NCI-H524 treated with DMSO at 0.1 percent for 48 hours (cell line): ENCODE measurements around the gene LUC7L3.
"Not testable (repeated sequence)": the region's sequence is repeated elsewhere in the genome, so short reads cannot be mapped to it uniquely, and the experiment has no call there.

Experiments
- DNase-seq: peaks from one replicate; lab custom pipeline; 2025; lab: John Stamatoyannopoulos, UW

LUC7L3 gene

GRCh38 chr17:50710025-50710424, 9.4 kb upstream of the LUC7L3 start:
- no peak for DNase-seq

- no peak for DNase-seq
Measured at GRCh38 chr17:50710650-50711049, 8.8 kb upstream of the LUC7L3 start.

- no peak for DNase-seq
Measured at GRCh38 chr17:50712641-50713040, 6.8 kb upstream of the LUC7L3 start.

- no peak for DNase-seq
Measured at GRCh38 chr17:50715471-50715870, 3.9 kb upstream of the LUC7L3 start.

GRCh38 chr17:50719924-50720794, 756 bp downstream of the LUC7L3 start:
- DNase-seq, result no peak

GRCh38 chr17:50721194-50722010, 2.0 kb downstream of the LUC7L3 start:
- DNase-seq, result no peak

- DNase-seq, result no peak
Measured at GRCh38 chr17:50722746-50723145, 3.3 kb downstream of the LUC7L3 start.

- DNase-seq, result not testable (repeated sequence)
Measured at GRCh38 chr17:50724622-50725021, 5.2 kb downstream of the LUC7L3 start.

- DNase-seq, result no peak
Measured at GRCh38 chr17:50725769-50726655, 6.6 kb downstream of the LUC7L3 start.

- no peak for DNase-seq
Measured at GRCh38 chr17:50728112-50728429, 8.7 kb downstream of the LUC7L3 start.

GRCh38 chr17:50728881-50729765, 9.7 kb downstream of the LUC7L3 start:
- DNase-seq, result no peak

GRCh38 chr17:50731575-50732460, 12.4 kb downstream of the LUC7L3 start:
- no peak for DNase-seq

- no peak for DNase-seq
Measured at GRCh38 chr17:50735287-50735686, 15.9 kb downstream of the LUC7L3 start.

GRCh38 chr17:50737118-50737698, 17.8 kb downstream of the LUC7L3 start:
- no peak for DNase-seq

- no peak for DNase-seq
Measured at GRCh38 chr17:50739098-50739497, 19.7 kb downstream of the LUC7L3 start.

GRCh38 chr17:50745631-50746030, 26.2 kb downstream of the LUC7L3 start:
- DNase-seq, result no peak

GRCh38 chr17:50749245-50749644, 29.8 kb downstream of the LUC7L3 start:
- no peak for DNase-seq

GRCh38 chr17:50754521-50754920, 35.1 kb downstream of the LUC7L3 start:
- no peak for DNase-seq

GRCh38 chr17:50758524-50758923, 39.1 kb downstream of the LUC7L3 start:
- DNase-seq, result no peak
